HG03457 (cell line): ENCODE measurements around the gene PGR.
"Not testable (repeated sequence)": the region's sequence is repeated elsewhere in the genome, so short reads cannot be mapped to it uniquely, and the experiment has no call there.

Experiments used
- ATAC-seq: cut with Tn5 transposase; IDR thresholded peaks from one replicate; pipeline ENCODE4 v1.9.1; 2021; ENCODE audit warnings: moderate number of reproducible peaks; ENCODE audit not compliant: unreplicated experiment

The PGR gene

DNA sequence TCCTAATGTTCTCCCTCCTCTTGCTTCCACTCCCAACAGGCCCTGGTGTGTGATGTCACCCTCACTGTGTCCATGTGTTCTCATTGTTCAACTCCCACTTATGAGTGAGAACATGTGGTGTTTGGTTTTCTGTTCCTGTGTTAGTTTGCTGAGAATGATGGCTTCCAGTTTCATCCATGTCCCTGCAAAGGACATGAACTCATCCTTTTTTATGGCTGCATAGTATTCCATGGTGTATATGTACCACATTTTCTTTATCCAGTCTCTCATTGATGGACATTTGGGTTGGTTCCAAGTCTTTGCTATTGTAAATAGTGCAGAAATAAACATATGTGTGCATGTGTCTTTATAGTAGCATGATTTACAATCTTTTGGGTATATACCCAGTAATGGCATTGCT lies 115.9 kb downstream of the PGR start:
- not testable (repeated sequence) for ATAC-seq

DNA sequence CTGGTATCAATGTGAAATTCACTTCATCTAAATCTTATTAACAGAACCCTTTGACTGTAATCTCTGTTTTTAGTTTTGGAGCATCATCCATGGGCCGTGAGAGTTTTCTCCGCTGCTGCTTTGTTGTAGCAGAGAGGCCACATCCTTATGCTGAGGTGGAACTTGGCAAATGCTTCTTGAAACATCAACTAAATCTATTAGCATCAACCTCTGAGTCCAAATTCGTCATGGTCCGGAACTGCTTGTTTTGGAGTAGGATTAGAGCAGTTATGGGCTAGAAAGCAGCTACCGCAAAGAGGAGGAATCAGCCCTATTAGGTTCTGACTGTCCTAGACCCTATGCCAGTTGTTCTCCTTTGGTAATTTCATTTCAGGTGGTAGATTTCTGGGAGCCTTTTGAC lies 117.7 kb downstream of the PGR start:
- ATAC-seq, result no peak

DNA sequence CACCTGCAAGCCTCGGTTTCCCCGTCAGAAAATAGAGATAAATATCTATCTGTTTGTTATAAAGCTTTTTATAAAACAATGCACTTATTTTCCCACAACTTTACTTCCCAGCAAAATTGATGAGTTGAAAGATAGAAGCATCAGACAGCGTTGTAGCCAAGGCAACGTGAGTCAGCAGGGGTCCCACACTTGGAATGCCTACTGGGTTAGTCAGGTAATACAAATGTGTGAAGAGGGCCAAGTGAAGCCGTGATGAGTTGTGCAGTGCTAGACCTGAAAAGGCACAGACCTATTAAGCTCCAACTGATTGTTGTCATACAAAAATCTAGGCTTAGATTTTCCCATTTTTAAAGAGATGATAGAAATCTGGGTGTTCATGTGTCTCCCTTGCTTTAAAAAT lies 118.7 kb downstream of the PGR start:
- no peak for ATAC-seq

DNA sequence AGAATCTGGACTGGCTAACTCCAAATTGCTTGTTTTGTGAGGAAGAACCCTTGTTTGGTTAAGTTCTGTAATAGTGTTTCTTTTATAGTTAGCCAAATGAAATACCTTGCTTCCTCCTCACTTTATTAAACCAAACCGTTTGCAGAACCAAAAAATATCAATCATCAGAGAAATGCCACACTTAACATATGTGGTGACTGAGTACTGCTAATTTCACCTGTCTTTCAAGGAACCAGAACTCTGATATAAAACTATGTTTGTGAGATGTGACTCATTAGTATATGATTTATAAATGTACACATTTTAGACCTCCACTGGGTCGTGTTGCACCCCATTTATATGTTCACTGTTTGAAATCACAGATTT lies 119.9 kb downstream of the PGR start:
- no peak for ATAC-seq

DNA sequence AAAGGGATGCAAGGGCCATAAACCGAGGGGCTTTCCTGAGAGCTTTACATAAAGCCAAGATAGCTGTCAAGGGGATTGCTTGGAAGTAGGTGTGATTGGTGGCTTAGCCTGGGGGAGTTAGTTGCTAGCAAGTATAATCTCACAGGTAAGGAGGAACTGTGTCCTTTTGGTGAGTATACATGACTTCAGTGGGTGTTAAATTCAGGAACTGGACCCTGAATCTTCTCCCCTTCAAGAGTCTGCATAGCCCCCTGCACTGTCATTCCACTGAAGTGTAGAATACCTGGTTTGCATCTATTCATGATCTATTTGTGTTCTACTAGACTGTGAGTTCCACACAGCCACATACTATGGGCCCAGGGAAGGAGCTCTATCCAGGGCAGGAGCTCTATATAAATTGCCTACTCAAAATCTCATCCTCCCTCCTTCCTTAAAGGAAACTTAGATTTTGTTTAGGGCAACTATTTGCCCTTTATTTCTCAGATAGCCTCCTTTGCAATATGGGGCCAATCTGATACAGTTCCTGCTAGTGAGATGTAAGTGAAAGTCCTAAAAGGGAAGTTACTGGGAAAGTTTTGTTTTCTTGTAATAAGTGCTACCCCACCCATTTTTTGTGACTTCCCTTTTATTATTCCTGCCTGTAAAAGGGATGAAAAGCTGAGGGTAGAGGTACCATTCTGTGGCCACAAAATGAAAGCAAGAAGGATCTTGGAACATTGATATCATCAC lies 120.5 kb downstream of the PGR start:
- no peak for ATAC-seq

DNA sequence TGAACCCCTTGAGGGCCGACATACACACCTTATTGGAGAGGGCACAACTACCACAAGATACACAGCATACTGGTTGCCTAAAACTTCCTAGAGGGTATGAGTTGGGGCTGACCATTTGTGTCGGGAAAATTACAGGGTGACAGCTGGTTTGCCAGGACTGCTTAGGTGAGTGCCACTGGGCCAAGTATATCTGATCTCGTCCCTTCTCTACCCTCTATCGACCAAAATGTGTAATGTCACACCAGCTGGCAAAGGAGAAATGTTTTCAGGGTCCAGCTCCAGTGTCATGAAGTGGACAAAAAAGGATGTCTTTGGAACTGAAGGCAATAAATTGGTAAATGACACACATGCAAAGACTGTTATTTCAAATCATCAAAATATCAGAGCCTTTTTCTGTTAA lies 126.1 kb downstream of the PGR start:
- ATAC-seq, result no peak

DNA sequence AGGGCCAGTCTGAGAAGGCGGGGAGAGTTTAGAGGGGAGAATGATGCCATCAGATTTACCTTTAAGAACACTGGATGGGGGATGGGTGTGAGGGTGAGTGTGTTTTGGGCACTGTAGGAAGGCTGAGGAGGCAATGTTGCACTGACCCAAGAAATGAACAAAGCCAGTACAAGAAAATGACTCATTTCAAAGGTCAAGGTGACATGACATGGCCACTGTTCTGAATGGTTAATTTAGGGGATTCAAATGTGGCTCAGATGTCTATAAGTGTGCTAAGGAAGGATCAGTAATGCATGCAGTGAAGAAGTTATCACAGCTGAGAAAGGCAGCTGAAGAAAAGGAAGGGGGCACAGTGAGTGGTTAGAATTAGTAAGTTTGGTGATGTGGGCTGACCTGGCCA lies 129.9 kb downstream of the PGR start:
- ATAC-seq, result no peak

DNA sequence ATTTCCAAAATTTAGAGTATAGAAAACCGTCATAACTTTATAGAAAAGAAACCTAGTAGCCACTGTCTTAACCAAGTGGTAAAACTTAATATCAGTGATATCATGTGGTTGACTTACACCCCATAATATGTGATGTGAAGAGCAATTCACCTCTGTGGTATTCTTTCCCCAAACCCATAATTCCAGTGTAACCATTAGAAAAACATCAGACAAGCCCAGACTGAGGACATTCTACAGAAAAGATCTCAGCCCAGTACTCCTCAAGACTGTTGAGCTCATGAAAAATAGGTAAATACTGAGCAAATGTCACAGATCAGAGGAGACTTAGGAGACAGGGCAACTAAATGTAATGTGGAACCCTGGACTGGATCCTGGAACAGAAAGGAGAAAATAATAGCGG lies 134.6 kb downstream of the PGR start:
- ATAC-seq, result no peak

DNA sequence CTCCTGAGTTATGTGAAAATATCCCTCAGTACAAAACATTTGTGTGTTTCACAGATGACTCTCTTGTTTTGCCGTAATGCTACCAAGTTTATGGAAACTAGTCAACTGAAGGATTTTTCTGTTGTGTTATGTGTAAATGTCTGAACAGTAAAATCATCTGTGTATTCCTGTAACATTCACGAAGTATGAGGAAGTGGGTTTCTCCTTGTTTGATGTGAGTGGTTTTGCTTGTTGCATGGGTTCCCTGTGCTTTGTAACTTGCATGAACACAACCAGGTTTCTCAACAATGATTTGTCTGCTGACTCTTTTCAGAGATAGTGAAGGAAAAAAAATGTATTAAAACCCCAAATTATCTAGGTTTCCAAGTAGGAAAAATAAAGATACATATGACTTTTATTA lies 138.1 kb downstream of the PGR start:
- no peak for ATAC-seq

DNA sequence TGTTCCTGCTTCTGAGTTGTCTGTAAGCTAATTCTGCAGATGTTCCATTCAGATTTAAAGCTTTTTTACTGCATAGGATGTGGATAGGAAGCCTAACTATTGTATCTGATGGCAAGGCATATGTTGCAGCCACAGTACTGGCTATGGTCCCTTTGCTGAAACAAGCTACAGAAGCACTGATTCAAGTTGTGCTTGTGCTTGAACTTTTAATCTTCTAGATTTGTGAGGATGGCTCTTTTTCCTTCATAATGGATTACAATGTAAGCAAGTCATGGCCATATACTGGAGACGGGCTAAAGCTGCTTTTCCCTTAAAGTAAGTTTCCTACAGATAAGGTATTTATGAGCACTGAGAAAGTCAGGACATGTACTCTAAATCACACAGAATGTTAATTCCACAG lies 138.7 kb downstream of the PGR start:
- ATAC-seq, result no peak

DNA sequence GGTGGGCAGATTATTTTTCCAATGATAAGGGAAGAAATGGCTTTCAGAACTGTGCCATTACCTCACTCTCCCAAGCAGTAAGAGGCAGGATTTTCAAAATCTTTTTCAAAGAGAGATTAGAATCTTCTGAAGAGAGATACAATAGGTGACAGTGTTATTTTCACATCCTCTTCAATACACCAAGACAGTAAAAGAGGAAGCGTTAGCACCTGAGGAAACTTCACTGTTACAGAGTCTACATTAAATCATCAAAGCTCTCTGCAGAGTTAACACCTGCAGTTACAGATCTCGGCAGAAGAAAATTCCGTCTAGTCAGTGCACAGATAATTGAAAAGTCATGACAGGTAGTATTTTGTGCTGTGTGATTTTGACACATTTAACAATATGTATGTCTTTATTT lies 144.9 kb downstream of the PGR start:
- ATAC-seq, result no peak

DNA sequence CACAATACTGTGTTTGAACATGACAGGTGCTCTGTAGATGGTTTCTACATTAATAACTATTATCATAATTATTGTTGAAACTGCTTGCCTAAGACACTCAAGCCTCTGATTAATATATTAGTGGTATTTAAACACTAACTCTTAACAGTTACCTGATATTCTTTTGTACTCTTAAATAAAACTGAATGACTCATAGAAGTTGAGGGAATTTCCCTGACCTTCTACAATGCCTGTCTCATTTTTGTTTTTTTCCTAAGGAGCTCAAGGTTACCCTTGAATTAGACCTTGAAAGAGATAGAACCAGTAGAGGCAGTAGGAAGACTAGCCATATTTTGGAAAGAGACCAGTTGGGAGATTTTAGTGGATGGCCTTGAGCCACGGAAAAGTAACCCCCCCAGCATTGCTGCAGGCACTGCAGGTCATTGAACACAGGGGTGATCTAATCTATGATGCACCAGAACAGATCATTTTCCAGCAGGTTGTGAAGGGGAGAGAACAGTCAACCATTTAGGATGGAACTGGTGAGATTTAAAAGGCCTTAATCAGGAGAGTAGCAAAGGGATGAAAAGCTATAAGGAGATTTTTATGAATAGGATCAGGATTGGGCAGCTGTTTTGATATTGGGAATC lies 148.3 kb downstream of the PGR start:
- no peak for ATAC-seq

DNA sequence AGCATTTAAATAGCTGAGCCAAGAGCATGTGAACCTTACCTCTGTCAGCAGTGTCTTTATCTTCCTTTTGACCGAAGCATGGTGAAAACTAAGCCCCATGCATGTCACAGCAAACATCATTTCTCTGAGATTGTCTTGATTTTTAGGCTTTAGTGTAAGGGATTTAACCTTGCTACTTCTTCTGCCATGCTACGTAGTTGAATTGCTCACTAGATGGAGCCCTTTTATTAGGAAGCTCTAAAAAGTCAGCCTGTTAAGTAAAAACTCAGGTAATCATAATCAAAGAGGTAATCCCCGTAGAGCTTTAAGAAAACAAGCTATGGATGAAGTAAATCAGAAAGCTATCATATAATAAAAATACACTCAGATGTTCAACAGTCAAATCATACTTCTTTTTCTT lies 149.5 kb downstream of the PGR start:
- no peak for ATAC-seq
